Nephron progenitor cell (in vitro differentiated cells): ENCODE results near the gene CATSPERB.

Experiments
- DNase-seq: peaks from one replicate; pipeline ENCODE4 v3.0.0; 2021
- H3K27ac Mint-ChIP-seq: 2 replicates; pipeline ENCODE4 v1.8.0; 2021; ENCODE audit warnings: mild to moderate bottlenecking, moderate library complexity, mixed read lengths
- H3K27me3 Mint-ChIP-seq: 2 replicates; pipeline ENCODE4 v1.8.0; 2021; ENCODE audit warnings: mild to moderate bottlenecking, low read depth, mixed read lengths; ENCODE audit not compliant: poor library complexity
- H3K36me3 Mint-ChIP-seq: 2 replicates; pipeline ENCODE4 v1.8.0; 2021; ENCODE audit warnings: low read depth, mixed read lengths
- H3K4me1 Mint-ChIP-seq: 2 replicates; pipeline ENCODE4 v1.8.0; 2021; ENCODE audit warnings: mixed read lengths
- H3K4me3 Mint-ChIP-seq: 2 replicates; pipeline ENCODE4 v1.8.0; 2021; ENCODE audit warnings: mild to moderate bottlenecking, moderate library complexity, mixed read lengths
- H3K9me3 Mint-ChIP-seq: 2 replicates; pipeline ENCODE4 v1.8.0; 2021; ENCODE audit warnings: mild to moderate bottlenecking, moderate library complexity, mixed read lengths
- TF ChIP-seq, protein P1 (sequence below): fragments of 200-600 bp; sonication (generic); IDR thresholded peaks from 2 replicates; pipeline ENCODE4 v1.5.0; 2021; ENCODE audit warnings: antibody characterized with exemption

CATSPERB gene

DNA sequence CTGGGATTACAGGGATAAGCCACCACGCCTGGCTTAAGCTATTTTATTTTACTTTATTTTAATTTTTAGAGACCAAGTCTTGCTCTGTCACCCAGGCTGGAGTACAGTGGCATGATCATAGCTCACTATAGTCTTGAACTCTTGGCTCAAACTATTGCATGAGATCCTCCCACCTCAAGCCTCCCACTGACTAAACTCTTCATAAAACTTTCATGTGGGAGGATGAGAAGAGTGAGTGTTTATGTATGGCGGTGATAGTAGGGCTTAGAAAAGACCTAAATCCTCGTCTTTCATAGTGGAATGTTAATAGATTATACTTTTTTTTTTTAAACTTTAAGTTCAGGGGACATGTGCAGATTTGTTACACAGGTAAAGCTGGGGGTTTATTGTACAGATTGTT lies 198.3 kb downstream of the CATSPERB start:
- H3K27ac Mint-ChIP-seq = no peak overlapping the region
- H3K9me3 Mint-ChIP-seq = peaks cover 9% of the 10 kb centered on the region
- H3K36me3 Mint-ChIP-seq = no peaks in the 10 kb centered on the region
- H3K4me3 Mint-ChIP-seq = no peak overlapping the region
- no peak for DNase-seq
- no peaks in the 10 kb centered on the region for H3K4me1 Mint-ChIP-seq
- TF ChIP-seq, protein P1, sequence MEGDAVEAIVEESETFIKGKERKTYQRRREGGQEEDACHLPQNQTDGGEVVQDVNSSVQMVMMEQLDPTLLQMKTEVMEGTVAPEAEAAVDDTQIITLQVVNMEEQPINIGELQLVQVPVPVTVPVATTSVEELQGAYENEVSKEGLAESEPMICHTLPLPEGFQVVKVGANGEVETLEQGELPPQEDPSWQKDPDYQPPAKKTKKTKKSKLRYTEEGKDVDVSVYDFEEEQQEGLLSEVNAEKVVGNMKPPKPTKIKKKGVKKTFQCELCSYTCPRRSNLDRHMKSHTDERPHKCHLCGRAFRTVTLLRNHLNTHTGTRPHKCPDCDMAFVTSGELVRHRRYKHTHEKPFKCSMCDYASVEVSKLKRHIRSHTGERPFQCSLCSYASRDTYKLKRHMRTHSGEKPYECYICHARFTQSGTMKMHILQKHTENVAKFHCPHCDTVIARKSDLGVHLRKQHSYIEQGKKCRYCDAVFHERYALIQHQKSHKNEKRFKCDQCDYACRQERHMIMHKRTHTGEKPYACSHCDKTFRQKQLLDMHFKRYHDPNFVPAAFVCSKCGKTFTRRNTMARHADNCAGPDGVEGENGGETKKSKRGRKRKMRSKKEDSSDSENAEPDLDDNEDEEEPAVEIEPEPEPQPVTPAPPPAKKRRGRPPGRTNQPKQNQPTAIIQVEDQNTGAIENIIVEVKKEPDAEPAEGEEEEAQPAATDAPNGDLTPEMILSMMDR = no peak
- peaks cover 11% of the 10 kb centered on the region for H3K27me3 Mint-ChIP-seq
